GM19043 (cell line): Measurements from ENCODE around the gene RIMKLB.
"Not testable (repeated sequence)": the region's sequence is repeated elsewhere in the genome, so short reads cannot be mapped to it uniquely, and the experiment has no call there.

Experiments used
- ATAC-seq: cut with Tn5 transposase; IDR thresholded peaks from one replicate; pipeline ENCODE4 v1.9.1; 2021; ENCODE audit warnings: low read depth; ENCODE audit not compliant: unreplicated experiment

RIMKLB gene

DNA sequence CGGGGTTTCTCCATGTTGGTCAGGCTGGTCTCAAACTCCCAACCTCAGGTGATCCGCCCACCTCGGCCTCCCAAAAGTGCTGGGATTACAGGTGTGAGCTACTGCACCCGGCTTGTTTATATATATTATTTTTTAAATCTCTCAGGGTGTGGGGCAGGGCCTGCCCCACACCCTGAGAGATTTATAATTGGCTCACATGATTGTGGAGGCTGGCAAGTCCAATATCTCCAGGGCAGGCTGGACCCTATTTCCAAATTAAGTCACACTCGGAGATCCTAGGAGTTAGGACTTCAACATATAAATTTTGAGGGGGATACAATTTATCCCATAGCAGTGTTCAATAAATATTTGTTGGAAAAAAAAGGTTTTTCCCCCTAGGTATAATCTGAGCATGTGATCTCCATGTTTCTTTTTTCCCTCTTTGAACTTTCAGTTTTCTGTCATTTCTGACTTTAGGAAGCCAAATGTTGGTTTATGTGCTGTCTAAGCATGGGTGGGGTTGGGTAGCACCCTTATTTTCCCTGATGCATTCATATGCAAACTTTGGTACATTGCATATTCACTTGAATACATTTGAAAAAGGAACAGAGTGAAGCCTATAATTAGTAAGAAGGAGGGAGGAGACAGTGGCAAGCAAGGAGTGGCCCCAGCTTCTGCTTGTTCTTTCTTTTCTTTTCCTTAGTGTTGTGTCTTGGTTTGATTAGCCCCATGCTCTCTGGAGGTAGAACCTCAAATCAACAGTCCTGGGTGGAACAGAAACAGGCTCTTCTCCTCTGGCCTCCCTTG is 116.0 kb downstream of the RIMKLB start:
- ATAC-seq, result no peak

DNA sequence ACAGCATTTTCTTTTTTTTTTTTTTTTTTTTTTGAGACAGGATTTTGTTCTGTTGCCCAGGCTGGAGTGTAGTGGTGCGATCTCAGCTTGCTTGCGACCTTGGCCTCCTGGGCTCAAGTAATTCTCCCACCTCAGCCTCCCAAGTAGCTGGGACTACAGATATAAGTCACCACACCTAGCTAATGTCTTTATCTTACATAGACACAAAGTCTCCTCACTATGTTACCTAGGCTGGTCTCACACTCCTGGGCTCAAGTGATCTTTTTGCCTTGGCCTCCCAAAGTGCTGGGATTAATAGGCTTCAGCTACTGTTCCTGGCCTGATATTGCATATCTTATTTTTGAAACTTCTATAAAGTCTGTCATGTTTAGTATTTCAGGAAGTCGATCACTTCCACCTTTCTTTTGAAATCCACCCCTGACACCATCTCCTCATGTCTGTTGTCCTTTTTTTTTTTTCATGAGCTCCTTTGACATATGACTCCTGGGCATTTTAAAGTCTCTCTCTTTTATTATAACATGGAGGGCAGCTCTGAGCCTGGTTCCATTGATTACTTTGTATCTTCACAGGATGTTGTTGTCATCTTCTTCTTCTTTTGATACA is 118.8 kb downstream of the RIMKLB start:
- no peak for ATAC-seq

DNA sequence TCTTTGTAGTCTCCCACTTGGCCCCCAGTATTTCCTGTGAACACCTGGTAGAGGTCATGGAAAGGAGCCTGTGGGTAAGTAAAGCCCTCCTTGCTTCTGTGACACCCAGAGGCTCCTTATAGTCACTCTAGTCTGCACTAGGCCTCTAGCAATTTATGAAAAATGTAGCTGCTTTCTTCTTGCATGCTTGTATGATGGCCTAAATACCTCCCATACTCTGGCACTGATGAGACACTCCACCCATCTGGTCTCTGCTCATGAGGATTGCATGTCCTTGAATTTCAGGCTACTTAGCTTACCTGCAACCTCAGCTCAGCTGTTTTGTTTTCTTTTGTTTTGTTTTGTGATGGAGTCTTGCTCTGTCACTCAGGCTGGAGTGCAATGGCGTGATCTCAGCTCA is 120.1 kb downstream of the RIMKLB start:
- no peak for ATAC-seq

DNA sequence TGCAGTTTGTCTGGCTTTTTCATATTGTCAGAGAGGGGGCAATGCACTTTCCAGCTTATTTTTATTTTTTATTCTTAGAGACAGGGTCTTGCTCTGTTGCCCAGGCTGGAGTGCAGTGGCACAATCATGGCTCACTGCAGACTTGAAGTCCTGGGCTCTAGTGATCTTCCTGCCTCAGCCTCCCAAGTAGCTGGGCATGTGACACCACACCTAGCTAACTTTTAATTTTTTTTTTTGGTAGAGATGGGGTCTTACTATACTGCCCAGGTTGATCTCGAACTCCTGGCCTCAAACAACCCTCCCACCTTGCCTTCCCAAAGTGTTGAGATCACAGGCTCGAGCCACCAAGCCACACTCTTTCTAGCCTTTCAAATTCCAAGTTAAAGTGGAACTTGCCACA is 120.7 kb downstream of the RIMKLB start:
- ATAC-seq, result no peak

DNA sequence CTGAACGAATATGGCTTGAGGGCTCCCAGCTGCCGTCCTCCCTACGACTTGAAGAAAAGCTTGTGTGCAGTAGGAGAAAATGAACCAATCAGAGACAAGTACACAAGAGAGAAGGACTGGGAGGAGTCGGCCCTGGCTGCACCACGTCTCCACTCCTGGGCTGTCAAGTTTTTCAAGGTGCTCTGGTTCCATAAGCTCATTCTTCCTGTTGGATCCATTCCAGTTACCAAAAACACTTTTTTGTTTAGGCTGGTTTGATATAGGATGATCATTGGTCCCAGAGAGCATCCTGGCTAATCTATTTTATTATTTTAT is 121.8 kb downstream of the RIMKLB start:
- ATAC-seq, result no peak

DNA sequence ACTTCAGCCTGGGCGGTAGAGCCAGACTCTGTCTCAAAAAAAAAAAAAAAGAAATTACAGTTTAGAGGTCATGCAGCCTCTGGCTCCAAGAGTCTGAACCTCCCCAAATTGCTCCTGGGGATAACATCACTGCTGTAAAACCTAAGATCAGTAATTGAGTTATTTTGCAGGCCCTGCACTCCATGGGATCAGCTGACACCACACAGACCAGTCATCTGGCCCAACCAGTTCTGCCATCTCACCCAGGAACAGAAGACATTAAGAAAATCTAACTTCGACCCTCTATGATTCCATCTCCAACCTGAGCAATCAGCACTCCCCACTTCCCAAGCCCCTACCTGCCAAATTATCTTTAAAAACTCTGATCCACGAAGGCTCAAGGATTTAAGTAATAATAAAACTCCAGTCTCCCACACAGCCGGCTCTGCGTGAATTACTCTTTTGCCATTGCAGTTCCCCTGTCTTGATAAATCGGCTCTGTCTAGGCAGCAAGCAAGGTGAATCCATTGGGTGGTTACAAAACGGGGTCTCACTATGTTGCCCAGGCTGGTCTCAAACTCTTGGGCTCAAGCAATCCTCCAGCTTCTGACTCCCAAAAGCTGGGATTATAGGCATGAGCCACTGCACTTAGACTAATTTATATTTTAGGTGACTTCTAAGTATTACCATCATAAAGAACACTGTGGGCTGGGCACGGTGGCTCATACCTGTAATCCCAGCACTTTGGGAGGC is 123.1 kb downstream of the RIMKLB start:
- not testable (repeated sequence) for ATAC-seq

DNA sequence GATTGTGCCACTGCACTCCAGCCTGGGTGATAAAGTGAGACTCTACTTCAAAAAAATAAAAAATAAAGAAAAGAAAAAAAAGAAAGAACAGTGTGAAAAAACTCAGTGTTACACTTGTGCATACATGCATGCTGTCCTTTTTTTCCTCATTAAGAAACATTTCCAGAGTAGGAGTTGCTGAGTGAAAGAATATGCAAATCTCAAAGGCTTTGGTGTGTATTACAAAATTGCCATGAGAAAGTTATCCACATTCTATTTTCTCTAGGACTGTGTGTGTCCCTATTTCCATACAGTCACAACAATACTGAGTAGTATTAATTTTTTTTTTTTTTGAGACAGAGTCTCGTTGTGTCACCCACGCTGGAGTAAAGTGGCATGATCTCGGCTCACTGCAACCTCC is 123.8 kb downstream of the RIMKLB start:
- no peak for ATAC-seq

DNA sequence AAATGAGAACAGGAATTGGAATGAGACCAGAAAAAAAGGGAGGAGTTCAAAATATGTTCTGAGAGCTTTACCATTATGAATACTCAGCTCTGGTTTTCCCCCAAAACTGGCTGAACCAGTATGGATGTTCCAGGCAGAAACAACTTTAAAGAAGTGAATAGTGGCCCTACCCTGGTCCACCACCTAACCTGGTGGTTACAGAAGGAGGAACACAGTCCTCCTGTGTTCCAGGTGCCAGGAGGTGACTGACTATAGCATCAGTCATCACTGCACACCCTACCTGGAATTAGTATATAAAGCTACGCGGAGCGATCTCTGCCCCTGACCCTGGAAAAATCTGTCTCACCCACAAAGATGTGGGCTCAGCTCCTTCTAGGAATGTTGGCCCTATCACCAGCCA is 124.5 kb downstream of the RIMKLB start, which contains the start of gene A2ML1:
A2ML1 (plus strand) TSS at position 324 of the 400 bp plus-strand sequence; CDS start at position 355, 31 bp downstream.
- no peak for ATAC-seq

DNA sequence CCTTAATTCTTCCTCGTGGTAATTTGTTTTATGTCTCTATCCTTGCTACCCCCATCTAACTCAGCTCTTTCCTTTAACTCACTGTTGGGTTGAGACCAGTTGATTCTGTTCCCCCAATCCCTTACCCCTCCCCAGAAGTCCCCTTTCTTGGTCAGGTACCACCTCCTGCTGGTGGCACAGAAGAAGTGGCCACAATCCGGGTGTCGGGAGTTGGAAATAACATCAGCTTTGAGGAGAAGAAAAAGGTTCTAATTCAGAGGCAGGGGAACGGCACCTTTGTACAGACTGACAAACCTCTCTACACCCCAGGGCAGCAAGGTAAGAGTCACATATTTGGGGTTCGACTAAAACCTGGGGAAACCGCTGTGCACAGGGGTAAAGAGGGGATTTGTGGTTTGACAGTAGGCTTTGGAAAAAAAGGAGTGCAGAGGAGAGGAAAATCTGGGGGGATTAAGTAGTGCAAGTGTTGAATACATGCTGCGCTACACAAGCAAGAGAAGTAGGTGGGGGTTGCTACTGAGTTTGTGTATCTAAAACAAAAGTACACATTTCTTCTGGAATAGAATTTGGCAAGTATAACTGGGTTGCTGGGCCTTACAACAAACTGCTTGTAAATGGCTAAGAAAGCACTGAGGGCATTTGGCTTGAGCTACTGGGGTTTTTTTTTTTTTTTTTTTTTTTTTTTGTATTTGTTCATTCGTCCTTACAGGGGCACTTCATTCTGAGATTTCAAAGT is 125.9 kb downstream of the RIMKLB start:
- no peak for ATAC-seq

DNA sequence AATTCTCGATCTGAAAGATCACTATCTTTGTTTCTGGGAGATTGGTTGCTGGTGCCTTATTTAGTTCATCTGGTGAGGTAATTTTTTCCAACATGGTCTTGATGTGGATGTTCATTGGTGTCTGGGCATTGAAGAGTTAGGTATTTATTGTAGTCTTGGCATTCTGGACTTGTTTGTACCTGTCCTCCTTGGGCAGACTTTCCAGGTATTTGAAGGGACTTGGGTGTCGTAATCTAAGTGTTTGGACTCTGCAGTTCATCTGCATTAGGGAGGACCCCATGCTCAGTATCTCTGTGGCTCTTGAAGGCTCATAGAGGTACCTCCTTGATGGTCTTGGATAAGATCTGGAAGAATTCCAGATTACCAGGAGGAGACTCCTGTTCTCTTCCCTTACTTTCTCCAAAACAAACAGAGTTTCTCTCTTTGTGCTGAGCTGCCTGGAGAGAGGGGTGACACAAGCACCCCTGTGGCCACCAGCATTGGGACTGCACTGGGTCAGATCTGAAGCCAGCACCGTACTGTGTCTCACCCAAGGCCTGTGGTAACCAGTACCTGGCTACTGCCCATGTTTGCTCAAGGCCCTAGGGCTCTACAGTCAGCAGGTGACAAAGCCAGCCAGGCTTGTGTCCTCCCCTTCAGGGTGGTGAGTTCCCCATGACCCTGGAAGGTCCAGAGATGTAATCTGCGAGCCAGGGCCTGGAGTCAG is 129.9 kb downstream of the RIMKLB start:
- no peak for ATAC-seq

DNA sequence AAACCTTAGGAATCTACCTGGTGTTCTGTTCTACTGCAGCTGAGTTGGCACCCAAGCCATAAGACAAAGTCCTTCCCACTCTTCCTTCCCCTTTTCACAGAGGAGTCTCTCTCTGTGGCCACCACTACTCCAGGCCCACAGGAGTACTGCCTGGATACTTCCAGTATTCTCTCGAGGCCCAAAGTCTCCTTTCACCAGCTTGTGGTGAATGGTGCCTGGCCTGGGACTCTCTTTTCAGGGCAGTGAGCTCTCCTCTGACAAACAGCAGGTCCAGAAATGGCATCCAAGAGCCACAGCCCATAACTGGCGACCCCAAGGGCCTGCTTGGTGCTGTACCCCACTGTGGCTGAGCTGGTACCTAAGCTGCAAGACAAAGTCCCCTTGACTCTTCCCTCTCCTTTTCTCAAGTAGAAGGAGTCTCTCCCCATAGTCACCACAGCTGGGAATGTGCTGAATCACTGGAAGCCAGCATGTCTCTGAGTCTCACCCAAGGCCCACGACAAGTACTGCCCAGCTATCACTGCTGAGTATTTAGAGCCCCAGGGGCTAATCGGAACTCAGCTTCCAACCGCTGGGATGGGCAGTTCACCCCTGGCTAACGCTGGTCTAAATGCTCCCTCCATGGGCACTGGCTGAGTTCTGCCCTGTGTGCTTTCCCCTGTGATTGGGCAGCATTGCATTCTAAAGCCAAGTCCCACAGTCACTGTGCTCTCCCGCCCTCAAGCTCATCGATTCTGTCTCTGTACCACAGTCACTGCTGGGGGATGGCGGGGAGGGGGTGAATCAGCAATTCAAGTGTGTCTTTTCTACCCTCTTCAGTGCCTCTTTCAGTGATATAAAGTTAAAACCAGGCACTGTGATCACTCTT is 130.7 kb downstream of the RIMKLB start:
- no peak for ATAC-seq

DNA sequence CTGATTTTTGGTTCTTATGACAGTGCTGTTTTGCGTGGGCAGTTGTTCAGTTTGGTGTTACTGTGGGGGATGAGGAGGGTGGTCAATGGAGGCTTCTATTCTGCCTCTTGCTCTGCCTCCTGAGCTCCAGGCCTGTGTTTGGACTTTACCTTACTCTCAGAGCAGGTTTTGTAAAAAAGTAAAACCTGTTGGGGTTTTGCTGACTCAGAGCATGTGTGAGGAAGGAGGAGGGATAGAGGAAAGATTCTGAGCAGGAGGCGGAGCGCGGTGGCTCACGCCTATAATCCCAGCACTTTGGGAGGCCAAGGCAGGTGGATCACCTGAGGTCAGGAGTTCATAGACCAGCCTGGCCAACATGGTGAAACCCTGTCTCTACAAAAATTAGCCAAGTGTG is 131.3 kb downstream of the RIMKLB start:
- no peak for ATAC-seq

DNA sequence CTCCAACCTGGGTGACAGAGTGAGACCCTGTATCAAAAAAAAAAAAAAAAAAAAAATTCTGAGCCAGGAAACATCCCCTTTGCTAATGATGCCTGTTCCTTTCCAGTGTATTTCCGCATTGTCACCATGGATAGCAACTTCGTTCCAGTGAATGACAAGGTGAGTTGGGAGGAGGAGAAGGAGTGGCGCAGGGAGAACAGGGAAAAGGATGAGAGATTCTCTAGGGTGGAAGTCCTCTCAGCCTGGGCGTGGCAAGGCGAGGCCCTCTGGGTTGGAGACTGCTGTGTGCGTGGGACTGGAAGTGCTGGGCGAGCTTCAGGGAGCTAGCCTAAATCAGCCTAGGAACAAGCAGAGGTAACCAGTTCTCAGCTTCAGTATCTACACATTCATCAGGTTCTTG is 131.8 kb downstream of the RIMKLB start:
- no peak for ATAC-seq

DNA sequence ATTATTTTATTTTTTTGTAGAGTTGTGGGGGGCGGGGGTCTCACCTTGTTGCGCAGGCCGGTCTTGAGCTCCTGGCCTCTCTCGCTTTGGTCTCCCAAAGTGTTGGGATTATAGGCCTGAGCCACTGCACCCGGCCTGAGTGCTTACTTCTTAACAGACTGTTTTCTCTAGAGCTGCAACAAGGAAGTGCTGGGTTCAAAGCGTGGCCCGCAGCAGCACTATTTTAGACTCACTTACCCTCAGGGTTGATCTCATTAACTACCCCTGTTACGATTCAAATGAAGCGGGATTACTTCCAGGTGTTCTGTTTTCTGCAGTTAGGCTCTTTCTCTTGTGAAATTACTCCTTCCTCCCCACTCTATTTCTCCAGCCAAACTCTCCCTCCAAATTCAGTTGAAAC is 133.3 kb downstream of the RIMKLB start:
- no peak for ATAC-seq

DNA sequence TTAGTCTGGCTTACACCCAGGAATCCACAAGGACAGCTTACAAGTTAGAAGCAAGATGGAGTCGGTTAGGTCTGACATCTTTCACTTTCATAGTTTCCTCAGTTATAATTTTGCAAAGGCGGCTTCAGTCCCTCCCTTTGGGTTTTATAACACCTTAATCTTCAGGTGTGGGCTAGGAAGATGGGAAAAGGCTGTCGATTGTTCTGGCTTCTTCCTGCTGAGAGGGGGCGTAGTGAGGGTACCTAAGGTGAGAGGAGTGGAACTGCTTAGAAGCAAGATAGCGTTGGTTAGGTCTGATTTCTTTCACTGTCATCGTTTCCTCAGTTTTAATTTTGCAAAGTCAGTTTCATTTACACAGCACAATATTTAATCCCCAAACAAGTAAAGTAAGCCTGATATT is 134.7 kb downstream of the RIMKLB start:
- no peak for ATAC-seq
